Stomach (tissue), 9 donors: ENCODE results near the gene SNAPIN. TPM values are rescaled to one million over a fixed set of nuclear protein-coding genes. Genes with fewer than 3 reads are reported as not detected.
A peak's percentile ranks its signal among the peaks of the same experiment; 100 is the strongest.

ENCODE experiments used
- DNase-seq, 2 donors: peaks; one replicate each; pipeline versions ENCODE4 v3.0.0 to v3.0.0-alpha.2; 2013 to 2019
- H3K27ac ChIP-seq, 5 donors: fragments of 200-600 bp in 4 of 5; sonication (generic) in 4 of 5; one replicate each; pipeline ENCODE4 v1.5.1; 2013 to 2019; ENCODE audit warnings: mild to moderate bottlenecking in 1 of 5, moderate library complexity in 1 of 5
- H3K27me3 ChIP-seq, 3 donors: fragments of 200-600 bp; sonication (generic); one replicate each; pipeline ENCODE4 v1.5.1; 2017 to 2019; ENCODE audit warnings: mixed run types in 1 of 3
- H3K36me3 ChIP-seq, 4 donors: fragments of 200-600 bp; sonication (generic); 1 replicate in 3 of 4; 2 replicates in 1 of 4; pipeline ENCODE4 v1.5.1; 2016 to 2019
- H3K4me1 ChIP-seq, 4 donors: fragments of 200-600 bp; sonication (generic); one replicate each; pipeline ENCODE4 v1.5.1; 2016 to 2019
- H3K4me3 ChIP-seq, 4 donors: fragments of 200-600 bp; sonication (generic) in 3 of 4; one replicate each; pipeline ENCODE4 v1.5.1; 2016 to 2019; ENCODE audit warnings: mild to moderate bottlenecking in 1 of 4
- H3K9me3 ChIP-seq, 4 donors: fragments of 200-600 bp; sonication (generic); one replicate each; pipeline ENCODE4 v1.5.1; 2016 to 2019
- EP300 ChIP-seq: sonication (generic); formaldehyde crosslinking; IDR thresholded peaks from one replicate; pipeline ENCODE4 v1.6.1; 2017; ENCODE audit warnings: antibody characterized with exemption
- POLR2A ChIP-seq, 4 donors: fragments of 450-650 bp; IDR thresholded peaks; one replicate each; pipeline ENCODE4 v1.6.1; 2016; ENCODE audit warnings: antibody characterized with exemption in 4 of 4, control low read depth in 2 of 4, mild to moderate bottlenecking in 1 of 4, moderate library complexity in 1 of 4
- POLR2AphosphoS5 ChIP-seq, 3 donors: sonication (generic); formaldehyde crosslinking; IDR thresholded peaks; one replicate each; pipeline ENCODE4 v1.6.1; 2016; ENCODE audit warnings: antibody characterized with exemption in 3 of 3
- WGBS, 5 donors: extraction: QIAGEN DNeasy Blood & Tissue Kit in 3 of 5; methylation state at CpG; one replicate each; pipeline versions ENCODE4 v1.1.5 to v1.1.7; 2013 to 2018; 5-methylcytosine and 5-hydroxymethylcytosine counted together
- intact Hi-C: fragments of 100-400 bp; cut with DNase I; formaldehyde crosslinking; loops from one replicate; pipeline ENCODE4 v1.15.1; 2023; ENCODE audit warnings: low total_unique reads
- polyA plus RNA-seq, 3 donors: library from polyadenylated mRNA; stranded (reverse); fragments of 200-250 nt; gene quantifications; one replicate each; pipeline ENCODE4 v1.2.3, GENCODE V29; 2013
- total RNA-seq, 5 donors: library from RNA; depleted of rRNA; stranded (reverse); fragments of >200 nt; gene quantifications; one replicate each; pipeline versions ENCODE4 v1.1.0 to v1.2.3, GENCODE V29; 2014 to 2016
- TF ChIP-seq, protein P1 (sequence below), 7 experiments: fragments of 450-650 bp in 4 of 7; fragments of 200-600 bp in 3 of 7; sonication (generic) in 3 of 7; IDR thresholded peaks; one replicate each; pipeline ENCODE4 v1.5.1; 2016 to 2019; ENCODE audit warnings: antibody characterized with exemption in 7 of 7, control low read depth in 2 of 7, mild to moderate bottlenecking in 1 of 7
- donor health status: healthy with polysubstance abuse.
- donor health status: Bipolar disorder and iron deficiency.
- donor health status: healthy.

The SNAPIN gene
- total and polyA plus RNA-seq, 8 donors, result 14.9 to 82.9 (median 29.4) TPM

- intact Hi-C loops, result no loop called here
- 31 to 46% (median 44%) methylated on average over 16 to 18 of the region's 18 CpGs for WGBS, 5 donors
- no peaks in the 10 kb centered on the region for H3K9me3 ChIP-seq
These were observed 25.2 kb upstream of the SNAPIN start for GRCh38 chr1:153633161-153633753.

GRCh38 chr1:153633754-153634665 is 24.5 kb upstream of the SNAPIN start, which contains the start of gene CHTOP:
Gene CHTOP, plus strand, starts transcription at chr1:153634066. Its CDS starts 2,523 bp downstream, at chr1:153636589.
- Histone ChIP-seq H3K4me3 (peak within 1 kb of the TSS; percentile 63 to 92 (median 76)), H3K9me3 (no peaks in the 10 kb centered on the region), H3K27me3 (no peaks in the 10 kb centered on the region), H3K36me3 (peaks cover 26 to 35% (median 34%) of the 10 kb centered on the region in 4 donors), H3K4me1 (peaks cover 40 to 63% (median 48%) of the 10 kb centered on the region in 4 donors), H3K27ac (peak within 1 kb of the TSS; percentile 98 to 100 (median 99))
- 0 to 3% (median 2%) methylated on average over 25 to 65 of the region's 65 CpGs for WGBS, 5 donors
- intact Hi-C loops, result no loop called here
- peak; percentile 52 for TF ChIP-seq EP300
- peak in 2 of 4 donors; percentile 11 to 40 for TF ChIP-seq POLR2A (IDR thresholded peaks at IDR 0.05)
- TF ChIP-seq POLR2AphosphoS5 (IDR thresholded peaks at IDR 0.05), result peak; percentile 85 to 96 (median 89)
- TF ChIP-seq, protein P1, sequence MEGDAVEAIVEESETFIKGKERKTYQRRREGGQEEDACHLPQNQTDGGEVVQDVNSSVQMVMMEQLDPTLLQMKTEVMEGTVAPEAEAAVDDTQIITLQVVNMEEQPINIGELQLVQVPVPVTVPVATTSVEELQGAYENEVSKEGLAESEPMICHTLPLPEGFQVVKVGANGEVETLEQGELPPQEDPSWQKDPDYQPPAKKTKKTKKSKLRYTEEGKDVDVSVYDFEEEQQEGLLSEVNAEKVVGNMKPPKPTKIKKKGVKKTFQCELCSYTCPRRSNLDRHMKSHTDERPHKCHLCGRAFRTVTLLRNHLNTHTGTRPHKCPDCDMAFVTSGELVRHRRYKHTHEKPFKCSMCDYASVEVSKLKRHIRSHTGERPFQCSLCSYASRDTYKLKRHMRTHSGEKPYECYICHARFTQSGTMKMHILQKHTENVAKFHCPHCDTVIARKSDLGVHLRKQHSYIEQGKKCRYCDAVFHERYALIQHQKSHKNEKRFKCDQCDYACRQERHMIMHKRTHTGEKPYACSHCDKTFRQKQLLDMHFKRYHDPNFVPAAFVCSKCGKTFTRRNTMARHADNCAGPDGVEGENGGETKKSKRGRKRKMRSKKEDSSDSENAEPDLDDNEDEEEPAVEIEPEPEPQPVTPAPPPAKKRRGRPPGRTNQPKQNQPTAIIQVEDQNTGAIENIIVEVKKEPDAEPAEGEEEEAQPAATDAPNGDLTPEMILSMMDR (IDR thresholded peaks at IDR 0.05), result peak in 1 of 7 experiments; percentile 2
- DNase-seq, result peak; percentile 99

More at GRCh38 chr1:153633161-153633753, 25.2 kb upstream of the SNAPIN start:
- TF ChIP-seq POLR2AphosphoS5 (IDR thresholded peaks at IDR 0.05), result no peak
- TF ChIP-seq, protein P1 (IDR thresholded peaks at IDR 0.05), result no peak
- TF ChIP-seq POLR2A (IDR thresholded peaks at IDR 0.05), result no peak
- TF ChIP-seq EP300, result no peak
- peak overlapping the region; percentile 63 to 92 (median 76) for H3K4me3 ChIP-seq
- H3K27me3 ChIP-seq, result no peaks in the 10 kb centered on the region
- H3K27ac ChIP-seq, result peak overlapping the region; percentile 67 to 100 (median 99)
- H3K36me3 ChIP-seq, result peaks cover 18 to 28% (median 27%) of the 10 kb centered on the region in 4 donors
- H3K4me1 ChIP-seq, result peaks cover 37 to 63% (median 45%) of the 10 kb centered on the region in 4 donors
- DNase-seq, result peak; percentile 50 to 81

GRCh38 chr1:153635872-153636271 is 22.6 kb upstream of the SNAPIN start:
- Histone ChIP-seq H3K27ac (peak overlapping the region in 4 of 5 donors; percentile 98 to 100 (median 99)), H3K9me3 (no peaks in the 10 kb centered on the region), H3K27me3 (no peaks in the 10 kb centered on the region), H3K36me3 (peaks cover 44 to 54% (median 53%) of the 10 kb centered on the region in 4 donors), H3K4me1 (peaks cover 42 to 73% (median 58%) of the 10 kb centered on the region in 4 donors), H3K4me3 (peak overlapping the region; percentile 63 to 92 (median 76))
- TF ChIP-seq, protein P1 (IDR thresholded peaks at IDR 0.05), result no peak
- TF ChIP-seq EP300, result no peak
- TF ChIP-seq POLR2A (IDR thresholded peaks at IDR 0.05), result no peak
- no peak for TF ChIP-seq POLR2AphosphoS5 (IDR thresholded peaks at IDR 0.05)
- no peak for DNase-seq
- 75 to 87% (median 80%) methylated on average over 7 of the region's 7 CpGs for WGBS, 5 donors
- intact Hi-C loops, result no loop called here

- H3K9me3 ChIP-seq, result no peaks in the 10 kb centered on the region
- H3K36me3 ChIP-seq, result peaks cover 49 to 58% (median 57%) of the 10 kb centered on the region in 4 donors
- intact Hi-C loops, result no loop called here
- H3K4me1 ChIP-seq, result peaks cover 42 to 77% (median 60%) of the 10 kb centered on the region in 4 donors
- peak overlapping the region in 3 of 5 donors; percentile 10 to 99 (median 99) for H3K27ac ChIP-seq
- no peaks in the 10 kb centered on the region for H3K27me3 ChIP-seq
- no peak for DNase-seq
- H3K4me3 ChIP-seq, result peak overlapping the region in 1 of 4 donors; percentile 73
- TF ChIP-seq, protein P1 (IDR thresholded peaks at IDR 0.05), result no peak
- no peak for TF ChIP-seq POLR2AphosphoS5 (IDR thresholded peaks at IDR 0.05)
- no peak for TF ChIP-seq POLR2A (IDR thresholded peaks at IDR 0.05)
- no peak for TF ChIP-seq EP300
- WGBS, 5 donors, result 86 to 91% (median 88%) methylated on average over 9 of the region's 9 CpGs
These were observed 22.2 kb upstream of the SNAPIN start for GRCh38 chr1:153636312-153636711.
